ENCODE results near the gene OR6J1. TPM values are rescaled to one million over a fixed set of nuclear protein-coding genes. Genes with fewer than 3 reads are reported as not detected.

Gene OR6J1
- total and polyA plus RNA-seq, 9 of the 15 experiments (the other 6 are each of a cell fraction or from before 2014, with no cell fraction given), result not detected

- Histone ChIP-seq H3K4me1 (replicated peaks in 1 of 2; ENCODE audit: control insufficient read depth in 2 of 2, insufficient read depth in 2 of 2, low read length in 2 of 2) (no peaks in the 10 kb centered on the region), H3K9me3 (replicated peaks; ENCODE audit: control insufficient read depth, insufficient read depth, low read depth, low read length) (no peaks in the 10 kb centered on the region), H3K27me3 (ENCODE audit: control insufficient read depth in 2 of 2, insufficient read depth in 2 of 2, low read length in 2 of 2) (no peaks in the 10 kb centered on the region), H3K4me2 (ENCODE audit: insufficient read depth, low read length) (no peak overlapping the region), H3K9me1 (ENCODE audit: control insufficient read depth, insufficient read depth, low read length) (no peaks in the 10 kb centered on the region), H3K4me3 (no peak overlapping the region), H4K20me1 (replicated peaks; ENCODE audit: control insufficient read depth, insufficient read depth, low read length) (no peaks in the 10 kb centered on the region; the same call in 1 of the 2 replicates), H3K36me3 (ENCODE audit: control insufficient read depth, insufficient read depth, low read length) (peaks cover 12% of the 10 kb centered on the region; the same call in 2 of the 3 replicates), H3K9ac (ENCODE audit: insufficient read depth in 1 of 2, low read depth in 2 of 2, low read length in 2 of 2) (no peak overlapping the region), H3K27ac (ENCODE audit: extremely low read depth, low read depth, low read length) (no peak overlapping the region), H3K79me2 (ENCODE audit: control insufficient read depth, insufficient read depth, low read length) (no peaks in the 10 kb centered on the region), H2AFZ (ENCODE audit: low read depth, low read length) (no peak overlapping the region)
- ATAC-seq (no peak), FAIRE-seq (no peak), DNase-seq (ENCODE audit: extremely low read depth in 1 of 4, low spot score in 3 of 4) (no peak)
- CTCF ChIA-PET (ENCODE audit: low intra/inter-chr PET ratio), result interaction anchor here (0.5 kb wide), 1 partner anchor 645 kb away, joined by 4 read pairs; no protein-coding TSS in a partner anchor
- in situ Hi-C loops (cut with MboI) (no loop called here), intact Hi-C loops (cut with micrococcal nuclease) (no loop called here)
- TF ChIP-seq SMARCA4 (IDR thresholded peaks at IDR 0.05) (no peak), COPS2 (conservative IDR thresholded peaks at IDR 0.05) (no peak), SP1 (CRISPR knock-in tag; IDR thresholded peaks at IDR 0.05) (no peak), ZNF134 (CRISPR knock-in tag; conservative IDR thresholded peaks at IDR 0.05) (no peak), BRF2 (IDR thresholded peaks at IDR 0.05; ENCODE audit: borderline replicate concordance, insufficient read depth, insufficient read length) (no peak), NFRKB (IDR thresholded peaks at IDR 0.05; ENCODE audit: low read depth) (no peak), TFAP4 (CRISPR knock-in tag; IDR thresholded peaks at IDR 0.05; ENCODE audit: borderline replicate concordance) (no peak), MCM3 (IDR thresholded peaks at IDR 0.05) (no peak), SMARCC2 (IDR thresholded peaks at IDR 0.05; ENCODE audit: low read depth) (no peak)
- WGBS (ENCODE audit: insufficient coverage, low coverage, missing lambda C conversion rate), result 40% methylated on average over 3 of the region's 3 CpGs
- no TSS peak for BruUV-seq (replicated peaks)
- POLR2A ChIA-PET, result interaction anchor here (0.6 to 1.2 kb wide), 2 partner anchors 19 to 21 kb away, joined by 3 to 6 read pairs; no protein-coding TSS in a partner anchor
Observed at GRCh38 chr14:22613736-22614239, 30.4 kb downstream of the OR6J1 start.
